Omental fat pad (tissue), 4 donors: ENCODE measurements around the gene SPINT3. TPM values are rescaled to one million over a fixed set of nuclear protein-coding genes. Genes with fewer than 3 reads are reported as not detected.

Experiments
- ATAC-seq: fragments of 150-250 bp; one replicate; pipeline ENCODE4 v1.9.1; 2016; ENCODE audit warnings: mild to moderate bottlenecking, moderate library complexity; ENCODE audit not compliant: low FRiP score
- DNase-seq: peaks from one replicate; pipeline ENCODE4 v3.0.0-alpha.2; 2019; ENCODE audit warnings: low spot score
- small RNA-seq: library from RNA; depleted of rRNA; stranded (forward); fragments of <200 nt; gene quantifications from one replicate; pipeline ENCODE3, GENCODE V24; 2016
- total RNA-seq, 4 donors: library from RNA; depleted of rRNA; stranded (reverse); fragments of >200 nt; gene quantifications; one replicate each; pipeline ENCODE4 v1.1.0, GENCODE V29; 2016
- TF ChIP-seq, protein P1 (sequence below), 3 donors: fragments of 450-650 bp; IDR thresholded peaks; one replicate each; pipeline ENCODE4 v1.5.1; 2016 to 2017; ENCODE audit warnings: antibody characterized with exemption in 3 of 3, mild to moderate bottlenecking in 3 of 3, moderate library complexity in 2 of 3

SPINT3 gene
- total RNA-seq, 4 donors from 2014 or later, result not detected

GRCh38 chr20:45463709-45464108, 51.7 kb downstream of the SPINT3 start:
- DNase-seq (no peak), ATAC-seq (no peak)
- TF ChIP-seq, protein P1, sequence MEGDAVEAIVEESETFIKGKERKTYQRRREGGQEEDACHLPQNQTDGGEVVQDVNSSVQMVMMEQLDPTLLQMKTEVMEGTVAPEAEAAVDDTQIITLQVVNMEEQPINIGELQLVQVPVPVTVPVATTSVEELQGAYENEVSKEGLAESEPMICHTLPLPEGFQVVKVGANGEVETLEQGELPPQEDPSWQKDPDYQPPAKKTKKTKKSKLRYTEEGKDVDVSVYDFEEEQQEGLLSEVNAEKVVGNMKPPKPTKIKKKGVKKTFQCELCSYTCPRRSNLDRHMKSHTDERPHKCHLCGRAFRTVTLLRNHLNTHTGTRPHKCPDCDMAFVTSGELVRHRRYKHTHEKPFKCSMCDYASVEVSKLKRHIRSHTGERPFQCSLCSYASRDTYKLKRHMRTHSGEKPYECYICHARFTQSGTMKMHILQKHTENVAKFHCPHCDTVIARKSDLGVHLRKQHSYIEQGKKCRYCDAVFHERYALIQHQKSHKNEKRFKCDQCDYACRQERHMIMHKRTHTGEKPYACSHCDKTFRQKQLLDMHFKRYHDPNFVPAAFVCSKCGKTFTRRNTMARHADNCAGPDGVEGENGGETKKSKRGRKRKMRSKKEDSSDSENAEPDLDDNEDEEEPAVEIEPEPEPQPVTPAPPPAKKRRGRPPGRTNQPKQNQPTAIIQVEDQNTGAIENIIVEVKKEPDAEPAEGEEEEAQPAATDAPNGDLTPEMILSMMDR (IDR thresholded peaks at IDR 0.05), result no peak

- DNase-seq (no peak), ATAC-seq (no peak)
- TF ChIP-seq, protein P1 (IDR thresholded peaks at IDR 0.05), result no peak
Observed at GRCh38 chr20:45462711-45463509, 52.5 kb downstream of the SPINT3 start.

Small RNA genes within 50 kb of the gene (small RNA-seq; reads per million reads assigned to genes)
- gene AL031663.1, result not detected
- not detected for gene HSPD1P21
- gene RNA5SP485, result not detected

Other genes starting within 250 kb of the SPINT3 start
- gene RBPJL, start 208.8 kb downstream of the SPINT3 start, total RNA-seq, result not detected
- gene MATN4, start 207.3 kb downstream of the SPINT3 start, total RNA-seq, result under 1 TPM in 2 of 4 donors, not detected in 2; 0.19 to 0.24 TPM
- gene SDC4, start 167.2 kb downstream of the SPINT3 start, total RNA-seq, result 100 to 1,000 TPM in 2 of 4 donors, 10 to 100 TPM in 2; 31.4 to 279 (median 103) TPM
- gene SYS1, start 152.5 kb downstream of the SPINT3 start, total RNA-seq, result 10 to 100 TPM; 26.6 to 55.0 (median 51.3) TPM
- gene TP53TG5, start 137.3 kb downstream of the SPINT3 start, total RNA-seq, result under 1 TPM in 1 of 4 donors, not detected in 3; 0.47 TPM
- gene DBNDD2, start 107.3 kb downstream of the SPINT3 start, total RNA-seq, result 10 to 100 TPM; 20.7 to 45.7 (median 27.9) TPM
- gene PIGT, start 99.5 kb downstream of the SPINT3 start, total RNA-seq, result 10 to 100 TPM; 76.4 to 87.3 (median 83.5) TPM
- 1 to 10 TPM; 3.0 to 8.4 (median 7.0) TPM for gene WFDC2, start 45.9 kb downstream of the SPINT3 start, total RNA-seq
- gene WFDC6, start 23.9 kb upstream of the SPINT3 start, total RNA-seq, result not detected
- gene EPPIN, start 31.8 kb upstream of the SPINT3 start, total RNA-seq, result not detected
- not detected for gene WFDC8, start 63.7 kb upstream of the SPINT3 start, total RNA-seq
- not detected for gene WFDC10A, start 114.1 kb upstream of the SPINT3 start, total RNA-seq
- not detected for gene WFDC9, start 115.7 kb upstream of the SPINT3 start, total RNA-seq
- gene WFDC11, start 154.6 kb upstream of the SPINT3 start, total RNA-seq, result not detected
- gene WFDC13, start 186.4 kb upstream of the SPINT3 start, total RNA-seq, result not detected
- gene WFDC10B, start 189.4 kb upstream of the SPINT3 start, total RNA-seq, result under 1 TPM in 1 of 4 donors, not detected in 3; 0.93 TPM
- gene SPINT4, start 206.7 kb upstream of the SPINT3 start, total RNA-seq, result not detected